OCI-LY3 (cell line): ENCODE results near the gene TNS3.

Experiments used
- H2AFZ ChIP-seq: fragments of 200-600, 300-600 bp; shearing (Covaris generic); 2 replicates; pipeline ENCODE4 v1.6.0; 2014; ENCODE audit warnings: antibody characterized with exemption, low read depth, low read length
- H3K27ac ChIP-seq: fragments of 200-600, 300-600 bp; sonication (generic); 2 replicates; pipeline ENCODE4 v1.5.1; 2014; ENCODE audit warnings: mild to moderate bottlenecking, low read length, moderate library complexity, mixed read lengths
- H3K27me3 ChIP-seq: fragments of 200-600, 300-600 bp; sonication (generic); 2 replicates; pipeline ENCODE4 v1.6.1; 2014; ENCODE audit warnings: low read depth, low read length, mixed read lengths
- H3K36me3 ChIP-seq: fragments of 200-600, 300-600 bp; sonication (generic); replicated peaks from 2 replicates; pipeline ENCODE3; 2014; ENCODE audit warnings: low read depth, low read length, mixed read lengths
- H3K4me1 ChIP-seq: fragments of 300-600, 200-600 bp; sonication (generic); 2 replicates; pipeline ENCODE4 v1.6.1; 2014; ENCODE audit warnings: low read length, mixed read lengths
- H3K4me2 ChIP-seq: fragments of 200-600, 300-600 bp; sonication (generic); 2 replicates; pipeline ENCODE4 v1.6.1; 2014; ENCODE audit warnings: low read length, mixed read lengths
- H3K4me3 ChIP-seq: fragments of 300-600, 200-600 bp; sonication (generic); 2 replicates; pipeline ENCODE4 v1.5.1; 2014; ENCODE audit warnings: antibody characterized with exemption, mild to moderate bottlenecking, low read length, moderate library complexity
- H3K79me2 ChIP-seq: fragments of 300-600, 200-600 bp; shearing (Covaris generic); 2 replicates; pipeline ENCODE4 v1.6.1; 2014; ENCODE audit warnings: mild to moderate bottlenecking, low read length, mixed read lengths
- H3K9ac ChIP-seq: fragments of 300-600, 200-600 bp; shearing (Covaris generic); 2 replicates; pipeline ENCODE4 v1.6.0; 2014; ENCODE audit warnings: mild to moderate bottlenecking, low read length, moderate library complexity
- H3K9me3 ChIP-seq: fragments of 200-600, 300-600 bp; shearing (Covaris generic); 2 replicates; pipeline ENCODE4 v1.6.1; 2014; ENCODE audit warnings: low read length, mixed read lengths; ENCODE audit not compliant: insufficient read depth
- H4K20me1 ChIP-seq: fragments of 200-600, 300-600 bp; sonication (generic); 2 replicates; pipeline ENCODE4 v1.6.1; 2016; ENCODE audit warnings: low read length, mixed read lengths; ENCODE audit not compliant: insufficient read depth
- EZH2phosphoT487 ChIP-seq: fragments of 200-600 bp; shearing (Covaris generic); IDR thresholded peaks from 2 replicates; pipeline ENCODE4 v1.6.1; 2018; ENCODE audit warnings: antibody characterized with exemption, mixed run types, low read depth
- TF ChIP-seq, protein P1 (sequence below): fragments of 200-600, 300-600 bp; sonication (generic); IDR thresholded peaks from 2 replicates; pipeline ENCODE4 v1.5.1; 2014; ENCODE audit warnings: antibody characterized with exemption, low read length, low read depth

TNS3 gene

DNA sequence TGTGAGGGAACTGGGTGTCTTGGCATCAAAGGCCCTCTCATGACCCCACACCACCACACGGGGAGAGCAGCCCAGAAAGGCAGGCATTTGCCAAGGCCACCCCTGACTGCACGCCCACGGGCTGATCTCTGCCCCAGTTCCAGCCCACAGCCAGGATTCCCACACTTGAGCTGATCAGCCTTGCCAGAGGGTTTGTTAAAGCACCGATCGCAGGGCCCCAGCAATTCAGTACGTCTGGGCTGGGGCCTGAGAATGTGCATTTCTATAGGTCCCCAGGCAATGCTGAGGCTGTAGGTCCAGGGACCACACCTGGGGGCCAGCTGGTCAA is 103.9 kb downstream of the TNS3 start:
- no peak overlapping the region for H3K27ac ChIP-seq
- no peaks in the 10 kb centered on the region; the same call in 1 of the 2 replicates for H4K20me1 ChIP-seq

DNA sequence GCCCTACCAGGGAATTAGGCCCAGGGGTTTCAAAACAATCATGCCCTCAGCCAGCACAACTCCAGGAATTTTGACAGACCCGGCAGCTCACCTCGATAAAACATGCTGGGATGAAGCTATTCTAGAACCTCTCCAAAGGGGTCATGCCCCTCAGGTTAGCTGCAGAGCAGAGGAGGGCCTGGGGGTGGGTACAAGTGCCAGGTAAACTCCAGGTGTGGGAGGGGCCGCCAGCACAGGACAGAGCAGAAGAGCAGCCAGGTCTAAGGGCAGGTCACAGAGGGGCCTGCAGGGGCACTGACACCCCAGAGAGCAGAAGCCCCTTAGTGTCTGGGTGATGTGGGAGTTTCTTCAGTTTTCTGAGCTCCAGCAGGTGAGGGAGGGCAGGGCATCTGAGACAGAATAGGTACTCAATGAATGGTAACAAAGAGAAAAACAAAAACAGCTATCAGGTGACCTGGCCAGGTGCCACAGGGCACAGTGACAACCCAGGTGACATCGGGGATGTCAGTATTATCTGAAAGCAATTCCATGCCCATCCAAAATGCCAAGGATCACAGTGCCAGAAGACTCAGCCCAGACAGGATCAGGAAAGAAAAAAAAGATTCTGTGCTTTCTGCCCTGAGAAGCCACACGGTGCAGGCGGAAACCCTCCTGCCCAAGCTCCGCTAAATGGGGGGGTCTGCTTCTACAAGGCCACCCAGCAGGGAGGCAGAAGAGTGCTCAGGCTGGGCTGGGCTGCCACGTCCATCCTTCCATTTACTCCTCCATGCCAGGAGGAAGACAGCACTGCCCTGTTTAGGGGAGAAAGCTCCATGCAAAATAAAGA is 104.5 kb downstream of the TNS3 start:
- Histone ChIP-seq H4K20me1 (no peaks in the 10 kb centered on the region; the same call in 1 of the 2 replicates), H3K79me2 (peaks cover 12% of the 10 kb centered on the region), H3K4me3 (no peak overlapping the region), H2AFZ (no peak overlapping the region), H3K9me3 (no peaks in the 10 kb centered on the region), H3K4me1 (peaks cover 47% of the 10 kb centered on the region), H3K27me3 (no peaks in the 10 kb centered on the region), H3K4me2 (no peak overlapping the region), H3K36me3 (no peaks in the 10 kb centered on the region), H3K9ac (no peak overlapping the region), H3K27ac (no peak overlapping the region)
- no peak for TF ChIP-seq EZH2phosphoT487

More for the DNA sequence above, 103.9 kb downstream of the TNS3 start:
- Histone ChIP-seq H3K4me3 (no peak overlapping the region), H3K9me3 (no peaks in the 10 kb centered on the region), H3K79me2 (peaks cover 12% of the 10 kb centered on the region), H3K4me2 (no peak overlapping the region), H3K9ac (no peak overlapping the region), H2AFZ (no peak overlapping the region), H3K27me3 (no peaks in the 10 kb centered on the region), H3K4me1 (peaks cover 51% of the 10 kb centered on the region), H3K36me3 (no peaks in the 10 kb centered on the region)
- TF ChIP-seq EZH2phosphoT487 = no peak
- TF ChIP-seq, protein P1, sequence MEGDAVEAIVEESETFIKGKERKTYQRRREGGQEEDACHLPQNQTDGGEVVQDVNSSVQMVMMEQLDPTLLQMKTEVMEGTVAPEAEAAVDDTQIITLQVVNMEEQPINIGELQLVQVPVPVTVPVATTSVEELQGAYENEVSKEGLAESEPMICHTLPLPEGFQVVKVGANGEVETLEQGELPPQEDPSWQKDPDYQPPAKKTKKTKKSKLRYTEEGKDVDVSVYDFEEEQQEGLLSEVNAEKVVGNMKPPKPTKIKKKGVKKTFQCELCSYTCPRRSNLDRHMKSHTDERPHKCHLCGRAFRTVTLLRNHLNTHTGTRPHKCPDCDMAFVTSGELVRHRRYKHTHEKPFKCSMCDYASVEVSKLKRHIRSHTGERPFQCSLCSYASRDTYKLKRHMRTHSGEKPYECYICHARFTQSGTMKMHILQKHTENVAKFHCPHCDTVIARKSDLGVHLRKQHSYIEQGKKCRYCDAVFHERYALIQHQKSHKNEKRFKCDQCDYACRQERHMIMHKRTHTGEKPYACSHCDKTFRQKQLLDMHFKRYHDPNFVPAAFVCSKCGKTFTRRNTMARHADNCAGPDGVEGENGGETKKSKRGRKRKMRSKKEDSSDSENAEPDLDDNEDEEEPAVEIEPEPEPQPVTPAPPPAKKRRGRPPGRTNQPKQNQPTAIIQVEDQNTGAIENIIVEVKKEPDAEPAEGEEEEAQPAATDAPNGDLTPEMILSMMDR = no peak

DNA sequence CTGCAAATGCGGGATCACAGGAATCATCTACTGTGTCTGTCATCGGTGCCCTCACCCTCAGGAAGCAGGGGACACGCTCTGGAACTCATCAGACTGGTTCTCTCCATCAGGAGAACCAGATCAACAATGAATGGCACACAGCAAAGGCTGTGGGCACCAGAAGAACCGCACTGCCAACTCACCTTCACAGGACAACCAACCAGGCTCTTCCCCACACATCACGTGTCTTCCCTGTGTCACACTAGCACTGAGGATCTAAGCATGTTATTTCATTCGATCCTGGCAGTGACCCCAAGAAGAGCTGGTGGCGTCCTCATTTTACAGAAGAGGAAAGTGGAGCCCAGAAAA is 106.1 kb downstream of the TNS3 start:
- H3K9ac ChIP-seq = no peak overlapping the region
- peaks cover 31% of the 10 kb centered on the region for H3K4me1 ChIP-seq
- H3K27me3 ChIP-seq = no peaks in the 10 kb centered on the region
- H2AFZ ChIP-seq = no peak overlapping the region
- H3K4me2 ChIP-seq = no peak overlapping the region
- no peaks in the 10 kb centered on the region for H3K9me3 ChIP-seq
- H3K36me3 ChIP-seq = no peaks in the 10 kb centered on the region
- peaks cover 12% of the 10 kb centered on the region for H3K79me2 ChIP-seq
- H3K4me3 ChIP-seq = no peak overlapping the region
- H3K27ac ChIP-seq = no peak overlapping the region
- no peaks in the 10 kb centered on the region; the same call in 1 of the 2 replicates for H4K20me1 ChIP-seq
- TF ChIP-seq, protein P1 = no peak

DNA sequence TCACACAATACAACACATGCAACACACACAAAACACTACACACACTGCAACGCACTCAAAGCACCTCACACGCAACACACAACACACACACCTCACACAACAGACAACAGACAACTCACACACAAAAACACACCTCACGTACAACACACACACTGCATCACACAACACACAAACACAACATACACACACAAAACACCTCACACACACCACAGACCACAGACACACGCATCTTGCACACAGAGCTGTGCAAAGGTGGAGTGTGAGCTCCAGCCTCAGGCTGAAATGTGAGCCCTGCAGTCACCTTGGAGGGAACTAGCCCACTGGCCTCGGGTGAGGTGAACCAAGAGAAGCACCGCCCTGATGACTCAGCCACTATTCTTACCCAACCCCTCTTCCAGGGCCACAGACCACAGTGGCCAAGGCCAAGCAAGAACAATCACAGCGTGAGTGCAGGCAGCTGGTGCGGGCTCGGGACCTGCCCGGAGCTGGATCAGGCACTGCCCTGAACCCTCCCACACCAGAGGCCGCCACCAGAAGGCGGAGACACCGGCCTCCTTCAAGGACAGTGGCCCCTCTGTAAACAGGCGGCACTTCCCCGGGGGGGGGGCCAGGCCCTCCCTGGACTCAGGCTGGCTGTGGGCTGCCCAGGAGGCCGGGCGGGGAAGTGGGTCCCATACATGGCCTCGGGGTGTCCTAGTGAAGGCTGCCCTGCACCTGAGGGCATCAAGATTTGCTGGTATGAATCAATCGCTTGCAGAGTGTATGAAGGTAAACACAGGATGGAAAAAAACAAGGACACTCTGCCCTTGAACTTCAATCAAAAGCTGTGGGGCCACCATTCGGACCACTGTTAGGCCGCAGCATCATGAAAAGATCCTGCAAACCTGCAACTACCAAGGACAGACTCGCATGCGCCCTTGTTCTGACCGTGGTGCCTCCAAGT is 106.7 kb downstream of the TNS3 start:
- H3K4me1 ChIP-seq = peaks cover 25% of the 10 kb centered on the region
- no peak overlapping the region for H2AFZ ChIP-seq
- no peaks in the 10 kb centered on the region for H3K9me3 ChIP-seq
- TF ChIP-seq, protein P1 = no peak
- TF ChIP-seq EZH2phosphoT487 = no peak
- H4K20me1 ChIP-seq = no peaks in the 10 kb centered on the region; the same call in 1 of the 2 replicates
- H3K36me3 ChIP-seq = no peaks in the 10 kb centered on the region
- H3K4me2 ChIP-seq = no peak overlapping the region
- no peak overlapping the region for H3K4me3 ChIP-seq
- no peak overlapping the region for H3K27ac ChIP-seq
- peaks cover 12% of the 10 kb centered on the region for H3K79me2 ChIP-seq
- no peaks in the 10 kb centered on the region for H3K27me3 ChIP-seq
- H3K9ac ChIP-seq = no peak overlapping the region
